HCT116 (cell line): ENCODE results near the gene ARRDC1. TPM values are rescaled to one million over a fixed set of nuclear protein-coding genes. Genes with fewer than 3 reads are reported as not detected.

ENCODE experiments used
- ATAC-seq: fragments of 200-7000 bp; cut with Tn5 transposase; 2 replicates; pipeline ENCODE4 v1.9.1; 2020; ENCODE audit warnings: mild to moderate bottlenecking, moderate library complexity
- BruUV-seq: library from RNA; stranded (reverse); fragments of 400-500 nt; replicated peaks from 2 replicates; lab custom pipeline; 2021; lab: Mats Ljungman, UMichigan
- CTCF ChIA-PET: fragments of 300-600 bp; sonication (Branson Sonifier 250); formaldehyde crosslinking; loops from one replicate; lab custom pipeline; 2021; ENCODE audit warnings: antibody characterized with exemption; lab: Charles Lee
- POLR2A ChIA-PET: fragments of 300-600, 350-600 bp; sonication (Branson Sonifier 250); formaldehyde crosslinking; loops from one replicate; lab custom pipeline; 2021; ENCODE audit warnings: antibody characterized with exemption; lab: Charles Lee
- RAD21 ChIA-PET, 2 experiments: fragments of 300-600 bp; sonication (Branson Sonifier 250); formaldehyde crosslinking; loops; one replicate each; lab custom pipeline; 2023; ENCODE audit warnings: low total read pairs in 2 of 2; ENCODE audit not compliant: uncharacterized antibody in 2 of 2, unreplicated experiment in 2 of 2, low non-redundant PET in 1 of 2; lab: Charles Lee
- DNase-seq: peaks from one replicate; pipeline ENCODE4 v3.0.0-alpha.2; 2010; ENCODE audit warnings: low read depth, low spot score
- H2AFZ ChIP-seq: fragments of 200-600 bp; shearing (Covaris generic), sonication (generic); 2 replicates; pipeline ENCODE4 v1.6.1; 2017; ENCODE audit warnings: low read depth, mixed run types, mixed read lengths, antibody characterized with exemption, low read length; ENCODE audit not compliant: poor library complexity, severe bottlenecking
- H3K27ac ChIP-seq: 2 replicates; pipeline ENCODE4 v1.5.1; 2012; ENCODE audit warnings: low read depth, low read length
- H3K27me3 ChIP-seq: fragments of 200-600 bp; sonication (generic); 2 replicates; pipeline ENCODE4 v1.6.1; 2016; ENCODE audit warnings: mixed run types, low read length, mixed read lengths; ENCODE audit not compliant: insufficient read depth
- H3K36me3 ChIP-seq, 2 experiments: fragments of 200-500 bp in 1 of 2; fragments of 200-600 bp in 1 of 2; sonication (Bioruptor generic) in 1 of 2; sonication (generic) in 1 of 2; 2 replicates each; pipeline versions ENCODE4 v1.5.1 to v1.6.1; 2014 to 2016; ENCODE audit warnings: low read length in 2 of 2, inconsistent platforms in 1 of 2, mixed read lengths in 1 of 2, mixed run types in 1 of 2; ENCODE audit not compliant: insufficient read depth in 2 of 2, control insufficient read depth in 1 of 2
- H3K4me1 ChIP-seq, 2 experiments: fragments of 200-600 bp in 1 of 2; sonication (generic) in 1 of 2; 2 replicates each; pipeline versions ENCODE4 v1.5.1 to v1.6.1; 2012 to 2017; ENCODE audit warnings: low read length in 2 of 2, inconsistent platforms in 1 of 2, mild to moderate bottlenecking in 1 of 2, mixed read lengths in 1 of 2, mixed run types in 1 of 2, moderate library complexity in 1 of 2; ENCODE audit not compliant: insufficient read depth in 2 of 2, control insufficient read depth in 1 of 2
- H3K4me2 ChIP-seq: fragments of 200-600 bp; sonication (generic); 2 replicates; pipeline ENCODE4 v1.6.1; 2017; ENCODE audit warnings: mixed run types, low read length, mixed read lengths
- H3K4me3 ChIP-seq, 2 experiments: fragments of 200-600 bp in 1 of 2; sonication (generic) in 1 of 2; replicated peaks in 1 of 2; 2 replicates each; pipeline ENCODE4 v1.5.1; 2011 to 2016; ENCODE audit warnings: low read length in 2 of 2, control low read depth in 1 of 2, low read depth in 1 of 2, mild to moderate bottlenecking in 1 of 2, mixed read lengths in 1 of 2, mixed run types in 1 of 2
- H3K79me2 ChIP-seq: fragments of 200-600 bp; sonication (generic); 2 replicates; pipeline ENCODE4 v1.6.1; 2017; ENCODE audit warnings: mild to moderate bottlenecking, mixed run types, low read length, moderate library complexity, mixed read lengths; ENCODE audit not compliant: insufficient read depth
- H3K9ac ChIP-seq: fragments of 200-600 bp; sonication (generic); 2 replicates; pipeline ENCODE4 v1.6.1; 2016; ENCODE audit warnings: low read length, mixed read lengths
- H3K9me2 ChIP-seq: fragments of 200-600 bp; sonication (generic), shearing (Covaris generic); 2 replicates; pipeline ENCODE4 v1.6.1; 2017; ENCODE audit warnings: mixed run types, mild to moderate bottlenecking, moderate library complexity; ENCODE audit not compliant: insufficient read depth
- H3K9me3 ChIP-seq, 2 experiments: fragments of 200-500 bp in 1 of 2; fragments of 200-600 bp in 1 of 2; sonication (Bioruptor generic) in 1 of 2; sonication (generic) in 1 of 2; 2 replicates each; pipeline ENCODE4 v1.6.1; 2014 to 2017; ENCODE audit warnings: low read length in 2 of 2, mixed read lengths in 2 of 2, inconsistent platforms in 1 of 2, low read depth in 1 of 2, mild to moderate bottlenecking in 1 of 2, mixed run types in 1 of 2, moderate library complexity in 1 of 2; ENCODE audit not compliant: control insufficient read depth in 1 of 2, insufficient read depth in 1 of 2
- H4K20me1 ChIP-seq: fragments of 200-600 bp; sonication (generic), shearing (Covaris generic); 2 replicates; pipeline ENCODE4 v1.6.1; 2017; ENCODE audit warnings: mixed run types, mild to moderate bottlenecking, moderate library complexity; ENCODE audit not compliant: insufficient read depth
- CBX3 ChIP-seq: IDR thresholded peaks from 2 replicates; pipeline ENCODE4 v1.6.1; 2012; ENCODE audit warnings: low read depth
- EGR1 ChIP-seq: IDR thresholded peaks from 2 replicates; pipeline ENCODE4 v1.6.1; 2012; ENCODE audit warnings: low read depth
- EZH2phosphoT487 ChIP-seq: fragments of 200-600 bp; IDR thresholded peaks from 2 replicates; pipeline ENCODE4 v1.6.1; 2018; ENCODE audit warnings: antibody characterized with exemption, borderline replicate concordance
- JUND ChIP-seq: IDR thresholded peaks from 2 replicates; pipeline ENCODE4 v1.6.1; 2012
- POLR2AphosphoS5 ChIP-seq: IDR thresholded peaks from 2 replicates; pipeline ENCODE4 v1.6.1; 2011; ENCODE audit warnings: mild to moderate bottlenecking, low read depth, low read length, moderate library complexity
- SIN3A ChIP-seq: IDR thresholded peaks from 2 replicates; pipeline ENCODE4 v1.6.1; 2012; ENCODE audit warnings: low read depth
- SP1 ChIP-seq: IDR thresholded peaks from 2 replicates; pipeline ENCODE4 v1.6.1; 2012; ENCODE audit warnings: low read depth
- SRF ChIP-seq: IDR thresholded peaks from 2 replicates; pipeline ENCODE4 v1.6.1; 2012; ENCODE audit warnings: low read depth
- TCF7L2 ChIP-seq: IDR thresholded peaks from 2 replicates; pipeline ENCODE4 v1.7.0; 2011; ENCODE audit warnings: borderline replicate concordance, inconsistent platforms; ENCODE audit not compliant: insufficient read depth, insufficient read length; ENCODE audit errors: extremely low read depth
- YY1 ChIP-seq: IDR thresholded peaks from 2 replicates; pipeline ENCODE4 v1.6.1; 2011; ENCODE audit warnings: low read length, low read depth, moderate library complexity, mild to moderate bottlenecking; ENCODE audit not compliant: insufficient replicate concordance; ENCODE audit errors: extremely low read depth
- ZFX ChIP-seq: fragments of 450-650 bp; IDR thresholded peaks from 2 replicates; pipeline ENCODE4 v1.6.1; 2017
- ZNF274 ChIP-seq: fragments of 200-500 bp; sonication (Bioruptor generic); IDR thresholded peaks from 2 replicates; pipeline ENCODE4 v1.6.1; 2014; ENCODE audit warnings: mild to moderate bottlenecking, low read depth, low read length, inconsistent platforms
- intact Hi-C: fragments of 100-400 bp; cut with micrococcal nuclease; formaldehyde crosslinking; loops from 2 replicates; pipeline ENCODE4 v1.10.0; 2022
- total RNA-seq: library from RNA; stranded (reverse); gene quantifications from one replicate; pipeline ENCODE4 v1.2.1, GENCODE V29; 2021; ENCODE audit not compliant: unreplicated experiment
- TF ChIP-seq, protein P1 (sequence below): IDR thresholded peaks from 2 replicates; pipeline ENCODE4 v1.6.1; 2011; ENCODE audit warnings: mild to moderate bottlenecking, low read length, moderate library complexity; ENCODE audit not compliant: insufficient replicate concordance; ENCODE audit errors: extremely low read depth
- TF ChIP-seq, protein P2 (sequence below): IDR thresholded peaks from 2 replicates; pipeline ENCODE4 v1.6.1; 2012
- TF ChIP-seq, protein P3 (sequence below), 3 experiments: fragments of 200-600 bp in 1 of 3; sonication (generic) in 1 of 3; IDR thresholded peaks in 2 of 3; conservative IDR thresholded peaks in 1 of 3; 2 replicates each; pipeline ENCODE4 v1.5.1; 2012 to 2017; ENCODE audit warnings: low read depth in 2 of 3, low read length in 2 of 3, antibody characterized with exemption in 1 of 3, borderline replicate concordance in 1 of 3, control low read depth in 1 of 3, mild to moderate bottlenecking in 1 of 3, mixed read lengths in 1 of 3, mixed run types in 1 of 3, moderate library complexity in 1 of 3; ENCODE audit not compliant: insufficient read depth in 1 of 3
- TF ChIP-seq, protein P4 (sequence below): IDR thresholded peaks from 2 replicates; pipeline ENCODE4 v1.6.1; 2012; ENCODE audit warnings: low read depth

ARRDC1 gene
- total RNA-seq, 1 experiment from 2014 or later: 82.8 TPM

DNA sequence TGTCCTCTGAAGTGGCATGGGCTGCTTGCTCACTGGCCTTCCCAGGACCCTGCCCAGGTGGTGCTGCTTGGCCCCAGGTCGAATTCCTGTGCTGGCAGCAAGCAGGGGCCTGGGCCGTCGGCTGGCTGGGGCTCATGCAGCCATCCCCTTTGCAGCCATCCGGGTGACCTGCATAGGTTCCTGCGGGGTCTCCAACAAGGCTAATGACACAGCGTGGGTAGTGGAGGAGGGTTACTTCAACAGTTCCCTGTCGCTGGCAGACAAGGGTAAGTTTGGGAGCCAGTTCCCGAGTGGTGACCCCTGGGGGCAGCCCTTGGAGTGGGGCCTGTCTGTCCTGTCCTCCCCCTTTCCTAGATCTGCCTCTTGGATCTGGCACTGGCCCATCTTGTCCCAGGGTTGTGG, 7.3 kb downstream of the ARRDC1 start (continued):
- TF ChIP-seq, protein P1, sequence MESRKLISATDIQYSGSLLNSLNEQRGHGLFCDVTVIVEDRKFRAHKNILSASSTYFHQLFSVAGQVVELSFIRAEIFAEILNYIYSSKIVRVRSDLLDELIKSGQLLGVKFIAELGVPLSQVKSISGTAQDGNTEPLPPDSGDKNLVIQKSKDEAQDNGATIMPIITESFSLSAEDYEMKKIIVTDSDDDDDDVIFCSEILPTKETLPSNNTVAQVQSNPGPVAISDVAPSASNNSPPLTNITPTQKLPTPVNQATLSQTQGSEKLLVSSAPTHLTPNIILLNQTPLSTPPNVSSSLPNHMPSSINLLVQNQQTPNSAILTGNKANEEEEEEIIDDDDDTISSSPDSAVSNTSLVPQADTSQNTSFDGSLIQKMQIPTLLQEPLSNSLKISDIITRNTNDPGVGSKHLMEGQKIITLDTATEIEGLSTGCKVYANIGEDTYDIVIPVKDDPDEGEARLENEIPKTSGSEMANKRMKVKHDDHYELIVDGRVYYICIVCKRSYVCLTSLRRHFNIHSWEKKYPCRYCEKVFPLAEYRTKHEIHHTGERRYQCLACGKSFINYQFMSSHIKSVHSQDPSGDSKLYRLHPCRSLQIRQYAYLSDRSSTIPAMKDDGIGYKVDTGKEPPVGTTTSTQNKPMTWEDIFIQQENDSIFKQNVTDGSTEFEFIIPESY: no peak
- TF ChIP-seq ZNF274: no peak

DNA sequence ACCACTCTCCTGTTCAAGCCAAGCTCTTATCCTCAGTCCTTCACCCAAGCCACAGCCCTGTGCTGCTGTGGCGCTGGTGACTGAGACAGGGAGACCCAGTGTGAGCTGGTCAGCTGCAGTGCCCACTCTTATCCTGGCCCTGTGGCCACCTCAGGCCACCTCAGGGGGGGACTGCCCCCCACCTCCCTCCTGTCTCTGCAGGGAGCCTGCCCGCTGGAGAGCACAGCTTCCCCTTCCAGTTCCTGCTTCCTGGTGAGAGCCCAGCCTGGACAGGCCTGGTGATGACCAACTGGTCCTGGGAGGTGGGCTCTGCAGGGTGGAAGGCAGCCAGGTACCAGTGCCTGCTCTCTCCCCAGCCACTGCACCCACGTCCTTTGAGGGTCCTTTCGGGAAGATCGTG, 7.8 kb downstream of the ARRDC1 start:
- Histone ChIP-seq H3K36me3 (peaks cover 2 to 26% of the 10 kb centered on the region in 2 experiments; a peak in 2 of 4 replicates), H3K9me2 (no peaks in the 10 kb centered on the region), H4K20me1 (no peaks in the 10 kb centered on the region), H3K4me2 (peak overlapping the region; percentile 100), H3K27ac (peak overlapping the region; percentile 99), H2AFZ (no peak overlapping the region), H3K9ac (peak overlapping the region; percentile 92), H3K27me3 (no peaks in the 10 kb centered on the region), H3K4me1 (peaks cover 41 to 66% of the 10 kb centered on the region in 2 experiments), H3K4me3 (peak overlapping the region; percentile 29 to 62), H3K79me2 (peaks cover 53% of the 10 kb centered on the region), H3K9me3 (no peaks in the 10 kb centered on the region)
- CTCF ChIA-PET: interaction anchor here (0.9 kb wide), 1 partner anchor 190 kb away, joined by 3 read pairs; the partner anchor contains the start of genes EXD3 and NOXA1
- RAD21 ChIA-PET: no interaction called here
- intact Hi-C loops: loop anchor here (5.0 kb wide), 1 partner anchor 36 kb away; the partner anchor contains the start of gene DPH7
- no peak for ATAC-seq
- TF ChIP-seq, protein P2, sequence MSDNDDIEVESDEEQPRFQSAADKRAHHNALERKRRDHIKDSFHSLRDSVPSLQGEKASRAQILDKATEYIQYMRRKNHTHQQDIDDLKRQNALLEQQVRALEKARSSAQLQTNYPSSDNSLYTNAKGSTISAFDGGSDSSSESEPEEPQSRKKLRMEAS: no peak
- TF ChIP-seq ZNF274 (no peak), SP1 (no peak), ZFX (no peak), CBX3 (no peak), YY1 (no peak), POLR2AphosphoS5 (no peak), JUND (no peak), SRF (no peak), EZH2phosphoT487 (no peak), TCF7L2 (no peak), SIN3A (no peak), EGR1 (no peak)
- TF ChIP-seq, protein P3, sequence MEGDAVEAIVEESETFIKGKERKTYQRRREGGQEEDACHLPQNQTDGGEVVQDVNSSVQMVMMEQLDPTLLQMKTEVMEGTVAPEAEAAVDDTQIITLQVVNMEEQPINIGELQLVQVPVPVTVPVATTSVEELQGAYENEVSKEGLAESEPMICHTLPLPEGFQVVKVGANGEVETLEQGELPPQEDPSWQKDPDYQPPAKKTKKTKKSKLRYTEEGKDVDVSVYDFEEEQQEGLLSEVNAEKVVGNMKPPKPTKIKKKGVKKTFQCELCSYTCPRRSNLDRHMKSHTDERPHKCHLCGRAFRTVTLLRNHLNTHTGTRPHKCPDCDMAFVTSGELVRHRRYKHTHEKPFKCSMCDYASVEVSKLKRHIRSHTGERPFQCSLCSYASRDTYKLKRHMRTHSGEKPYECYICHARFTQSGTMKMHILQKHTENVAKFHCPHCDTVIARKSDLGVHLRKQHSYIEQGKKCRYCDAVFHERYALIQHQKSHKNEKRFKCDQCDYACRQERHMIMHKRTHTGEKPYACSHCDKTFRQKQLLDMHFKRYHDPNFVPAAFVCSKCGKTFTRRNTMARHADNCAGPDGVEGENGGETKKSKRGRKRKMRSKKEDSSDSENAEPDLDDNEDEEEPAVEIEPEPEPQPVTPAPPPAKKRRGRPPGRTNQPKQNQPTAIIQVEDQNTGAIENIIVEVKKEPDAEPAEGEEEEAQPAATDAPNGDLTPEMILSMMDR (IDR thresholded peaks at IDR 0.05 in 2 of 3, conservative IDR thresholded peaks at IDR 0.05 in 1 of 3; ENCODE audit: borderline replicate concordance in 1 of 3, insufficient read depth in 1 of 3, low read depth in 2 of 3, low read length in 2 of 3): no peak
- TF ChIP-seq, protein P4, sequence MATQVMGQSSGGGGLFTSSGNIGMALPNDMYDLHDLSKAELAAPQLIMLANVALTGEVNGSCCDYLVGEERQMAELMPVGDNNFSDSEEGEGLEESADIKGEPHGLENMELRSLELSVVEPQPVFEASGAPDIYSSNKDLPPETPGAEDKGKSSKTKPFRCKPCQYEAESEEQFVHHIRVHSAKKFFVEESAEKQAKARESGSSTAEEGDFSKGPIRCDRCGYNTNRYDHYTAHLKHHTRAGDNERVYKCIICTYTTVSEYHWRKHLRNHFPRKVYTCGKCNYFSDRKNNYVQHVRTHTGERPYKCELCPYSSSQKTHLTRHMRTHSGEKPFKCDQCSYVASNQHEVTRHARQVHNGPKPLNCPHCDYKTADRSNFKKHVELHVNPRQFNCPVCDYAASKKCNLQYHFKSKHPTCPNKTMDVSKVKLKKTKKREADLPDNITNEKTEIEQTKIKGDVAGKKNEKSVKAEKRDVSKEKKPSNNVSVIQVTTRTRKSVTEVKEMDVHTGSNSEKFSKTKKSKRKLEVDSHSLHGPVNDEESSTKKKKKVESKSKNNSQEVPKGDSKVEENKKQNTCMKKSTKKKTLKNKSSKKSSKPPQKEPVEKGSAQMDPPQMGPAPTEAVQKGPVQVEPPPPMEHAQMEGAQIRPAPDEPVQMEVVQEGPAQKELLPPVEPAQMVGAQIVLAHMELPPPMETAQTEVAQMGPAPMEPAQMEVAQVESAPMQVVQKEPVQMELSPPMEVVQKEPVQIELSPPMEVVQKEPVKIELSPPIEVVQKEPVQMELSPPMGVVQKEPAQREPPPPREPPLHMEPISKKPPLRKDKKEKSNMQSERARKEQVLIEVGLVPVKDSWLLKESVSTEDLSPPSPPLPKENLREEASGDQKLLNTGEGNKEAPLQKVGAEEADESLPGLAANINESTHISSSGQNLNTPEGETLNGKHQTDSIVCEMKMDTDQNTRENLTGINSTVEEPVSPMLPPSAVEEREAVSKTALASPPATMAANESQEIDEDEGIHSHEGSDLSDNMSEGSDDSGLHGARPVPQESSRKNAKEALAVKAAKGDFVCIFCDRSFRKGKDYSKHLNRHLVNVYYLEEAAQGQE: no peak
- no peak for DNase-seq
- no TSS peak for BruUV-seq
- POLR2A ChIA-PET: no interaction called here
